H1 (cell line): Measurements from ENCODE around the gene PDCD6IP. TPM values are rescaled to one million over a fixed set of nuclear protein-coding genes. Genes with fewer than 3 reads are reported as not detected.
A peak's percentile ranks its signal among the peaks of the same experiment; 100 is the strongest.

Experiments
- CTCF ChIA-PET: fragments of 300-600 bp; sonication (Branson Sonifier 250); formaldehyde crosslinking; loops from one replicate; lab custom pipeline; 2021; ENCODE audit not compliant: partially characterized antibody; lab: Charles Lee
- POLR2A ChIA-PET: fragments of 300-600 bp; sonication (Branson Sonifier 250); formaldehyde crosslinking; loops from one replicate; lab custom pipeline; 2021; ENCODE audit warnings: inconsistent platforms; ENCODE audit not compliant: partially characterized antibody; lab: Charles Lee
- DNase-seq, 2 experiments: peaks; one replicate each; pipeline versions ENCODE4 v3.0.0 to v3.0.0-alpha.2; 2010 to 2022; ENCODE audit warnings: low spot score in 2 of 2, low read depth in 1 of 2, mixed read lengths in 1 of 2
- FAIRE-seq: peaks from 2 replicates; lab custom pipeline; 2011; peaks lifted over from hg19 to GRCh38; lab: Jason Lieb, UNC
- H2AFZ ChIP-seq: 2 replicates; pipeline ENCODE4 v1.8.1; 2012; ENCODE audit warnings: low read length, inconsistent platforms
- H2AK5ac ChIP-seq: 2 replicates; pipeline ENCODE4 v1.6.1; 2013; ENCODE audit warnings: low read depth, low read length
- H2BK120ac ChIP-seq: replicated peaks from 2 replicates; pipeline ENCODE3; 2013; ENCODE audit warnings: low read depth, low read length, inconsistent platforms
- H2BK12ac ChIP-seq: 2 replicates; pipeline ENCODE4 v1.6.1; 2013; ENCODE audit warnings: low read depth, low read length
- H2BK15ac ChIP-seq: 2 replicates; pipeline ENCODE4 v1.6.1; 2013; ENCODE audit warnings: low read length
- H2BK20ac ChIP-seq: 2 replicates; pipeline ENCODE4 v1.6.1; 2013; ENCODE audit warnings: low read length
- H2BK5ac ChIP-seq: 2 replicates; pipeline ENCODE4 v1.6.1; 2013; ENCODE audit warnings: low read depth, low read length
- H3K14ac ChIP-seq: 2 replicates; pipeline ENCODE4 v1.6.1; 2013; ENCODE audit warnings: inconsistent platforms; ENCODE audit not compliant: insufficient read length
- H3K18ac ChIP-seq: 2 replicates; pipeline ENCODE4 v1.6.1; 2013; ENCODE audit warnings: low read length; ENCODE audit errors: extremely low read depth
- H3K23ac ChIP-seq: 2 replicates; pipeline ENCODE4 v1.6.1; 2013; ENCODE audit warnings: inconsistent platforms; ENCODE audit not compliant: insufficient read length
- H3K23me2 ChIP-seq: 2 replicates; pipeline ENCODE4 v1.6.1; 2013; ENCODE audit warnings: low read depth, low read length
- H3K27ac ChIP-seq: 2 replicates; pipeline ENCODE4 v1.6.1; 2011; ENCODE audit warnings: low read depth, low read length, inconsistent platforms
- H3K27me3 ChIP-seq, 4 experiments: replicated peaks in 1 of 4; 1 replicate in 1 of 4; 2 replicates in 3 of 4; pipeline versions ENCODE4 v1.6.1 to v1.8.1; 2011 to 2013; ENCODE audit warnings: low read length in 3 of 4, mild to moderate bottlenecking in 3 of 4, inconsistent platforms in 2 of 4, mixed read lengths in 2 of 4, moderate library complexity in 1 of 4; ENCODE audit not compliant: control insufficient read depth in 3 of 4, insufficient read depth in 3 of 4; ENCODE audit errors: extremely low read depth in 1 of 4
- H3K36me3 ChIP-seq, 4 experiments: 2 replicates each; pipeline versions ENCODE4 v1.6.1 to v1.8.1; 2011 to 2013; ENCODE audit warnings: mild to moderate bottlenecking in 4 of 4, low read length in 3 of 4, moderate library complexity in 2 of 4, control low read depth in 1 of 4, inconsistent platforms in 1 of 4; ENCODE audit not compliant: insufficient read depth in 4 of 4, control insufficient read depth in 2 of 4
- H3K4ac ChIP-seq: replicated peaks from 2 replicates; pipeline ENCODE3; 2013; ENCODE audit warnings: low read length, low read depth, mixed read lengths, inconsistent platforms; ENCODE audit not compliant: insufficient read length
- H3K4me1 ChIP-seq, 4 experiments: replicated peaks in 1 of 4; 1 replicate in 1 of 4; 2 replicates in 3 of 4; pipeline versions ENCODE4 v1.6.1 to v1.8.1; 2011 to 2013; ENCODE audit warnings: low read length in 3 of 4, inconsistent platforms in 2 of 4, mixed read lengths in 1 of 4; ENCODE audit not compliant: insufficient read depth in 4 of 4, control insufficient read depth in 3 of 4
- H3K4me2 ChIP-seq, 2 experiments: 2 replicates each; pipeline versions ENCODE4 v1.6.1 to v1.8.1; 2011 to 2013; ENCODE audit warnings: low read depth in 2 of 2, low read length in 2 of 2, control low read depth in 1 of 2, inconsistent platforms in 1 of 2, mild to moderate bottlenecking in 1 of 2; ENCODE audit not compliant: insufficient read depth in 1 of 2
- H3K4me3 ChIP-seq, 4 experiments: fragments of 200-600, 300-600 bp in 1 of 4; sonication (generic), shearing (Covaris generic), sonication (Bioruptor Twin) in 1 of 4; 2 replicates each; pipeline versions ENCODE4 v1.5.1 to v1.8.1; 2011 to 2016; ENCODE audit warnings: low read length in 4 of 4, low read depth in 3 of 4, control low read depth in 2 of 4, inconsistent platforms in 2 of 4, mild to moderate bottlenecking in 2 of 4, mixed read lengths in 1 of 4, moderate library complexity in 1 of 4; ENCODE audit not compliant: insufficient read depth in 2 of 4; ENCODE audit errors: extremely low read depth in 1 of 4
- H3K56ac ChIP-seq: replicated peaks from 2 replicates; pipeline ENCODE3; 2013; ENCODE audit warnings: low read depth, mild to moderate bottlenecking, mixed read lengths, low read length, inconsistent platforms; ENCODE audit not compliant: insufficient read length
- H3K79me1 ChIP-seq: 2 replicates; pipeline ENCODE4 v1.6.1; 2013; ENCODE audit warnings: low read depth, low read length, control low read depth
- H3K79me2 ChIP-seq, 2 experiments: 2 replicates each; pipeline versions ENCODE4 v1.6.1 to v1.8.1; 2012 to 2013; ENCODE audit warnings: low read length in 2 of 2, mild to moderate bottlenecking in 2 of 2, inconsistent platforms in 1 of 2; ENCODE audit not compliant: insufficient read depth in 2 of 2, control insufficient read depth in 1 of 2
- H3K9ac ChIP-seq, 4 experiments: replicated peaks in 1 of 4; 1 replicate in 1 of 4; 2 replicates in 3 of 4; pipeline versions ENCODE4 v1.6.1 to v1.8.1; 2011 to 2013; ENCODE audit warnings: low read depth in 3 of 4, low read length in 3 of 4, control low read depth in 2 of 4, mild to moderate bottlenecking in 2 of 4, moderate library complexity in 2 of 4, inconsistent platforms in 1 of 4; ENCODE audit errors: extremely low read depth in 1 of 4
- H3K9me3 ChIP-seq, 2 experiments: 2 replicates each; pipeline versions ENCODE4 v1.6.1 to v1.8.1; 2012 to 2013; ENCODE audit warnings: mild to moderate bottlenecking in 2 of 2, moderate library complexity in 2 of 2, control low read depth in 1 of 2, inconsistent platforms in 1 of 2, low read depth in 1 of 2, low read length in 1 of 2, mixed read lengths in 1 of 2; ENCODE audit not compliant: insufficient read depth in 2 of 2
- H4K20me1 ChIP-seq, 2 experiments: replicated peaks in 1 of 2; 2 replicates each; pipeline versions ENCODE3 to v1.8.1; 2011 to 2013; ENCODE audit warnings: inconsistent platforms in 2 of 2, low read length in 2 of 2, mild to moderate bottlenecking in 1 of 2; ENCODE audit not compliant: insufficient read depth in 2 of 2, control insufficient read depth in 1 of 2
- H4K5ac ChIP-seq: 2 replicates; pipeline ENCODE4 v1.6.1; 2013; ENCODE audit warnings: low read length, low read depth, mixed read lengths, inconsistent platforms; ENCODE audit not compliant: insufficient read length
- H4K8ac ChIP-seq: 2 replicates; pipeline ENCODE4 v1.8.0; 2013; ENCODE audit warnings: mild to moderate bottlenecking, moderate library complexity, low read length, inconsistent platforms; ENCODE audit not compliant: insufficient read depth; ENCODE audit errors: extremely low read depth
- H4K91ac ChIP-seq: replicated peaks from 2 replicates; pipeline ENCODE3; 2013; ENCODE audit warnings: low read length, mixed read lengths, inconsistent platforms; ENCODE audit not compliant: insufficient read length
- CEBPB ChIP-seq: IDR thresholded peaks from 2 replicates; pipeline ENCODE4 v1.6.1; 2012; ENCODE audit warnings: low read depth, low read length
- POLR2AphosphoS5 ChIP-seq: IDR thresholded peaks from 2 replicates; pipeline ENCODE4 v1.6.1; 2011; ENCODE audit warnings: low read depth, low read length
- WGBS, 2 experiments: shearing (Covaris generic) in 1 of 2; methylation state at CpG; one replicate each; pipeline versions ENCODE4 v1.1.6 to v1.1.7; 2013 to 2015; ENCODE audit warnings: low lambda C conversion rate in 2 of 2, mixed read lengths in 2 of 2, inconsistent platforms in 1 of 2, low coverage in 1 of 2, missing lambda C conversion rate in 1 of 2; ENCODE audit not compliant: insufficient replicate concordance in 2 of 2, insufficient coverage in 1 of 2, insufficient read length in 1 of 2; ENCODE audit errors: extremely low coverage in 1 of 2, missing lambda C conversion rate in 1 of 2; 5-methylcytosine and 5-hydroxymethylcytosine counted together
- polyA plus RNA-seq, 7 experiments: library from polyadenylated mRNA; depleted of rRNA in 3 of 7; stranded (reverse) in 5 of 7; unstranded in 2 of 7; fragments of >200 nt in 5 of 7; fragments of 200-250 nt in 2 of 7; gene quantifications; 1 replicate in 5 of 7; 2 replicates in 1 of 7; 4 replicates in 1 of 7; pipeline versions ENCODE4 v1.2.1 to v1.2.3, GENCODE V29; 2011 to 2013; ENCODE audit warnings: missing spikeins in 2 of 7, mixed read lengths in 2 of 7
- total RNA-seq: library from RNA; stranded (reverse); fragmentation: NEBNext Ultra II Directional; extraction: Animal tissue kit (Norgen Biotek cat#: 25700); gene quantifications from 2 replicates; pipeline ENCODE4 v1.2.1, GENCODE V29; 2021

Gene PDCD6IP
- total and polyA plus RNA-seq, 2 of the 8 experiments (the other 6 are each of a cell fraction or from before 2014, with no cell fraction given), result 61.7 to 155 TPM

GRCh38 chr3:33821989-33822388 lies 23.6 kb downstream of the PDCD6IP start:
- no peak overlapping the region for H4K8ac ChIP-seq
- no peaks in the 10 kb centered on the region for H3K9me3 ChIP-seq
- H2AFZ ChIP-seq, result no peak overlapping the region
- no peak overlapping the region for H4K5ac ChIP-seq
- no peak overlapping the region for H3K23ac ChIP-seq
- no peak overlapping the region for H2BK120ac ChIP-seq
- ChIA-PET POLR2A (no interaction called here), CTCF (interaction anchor here (1.0 kb wide), 1 partner anchor 35 kb away, joined by 5 read pairs; no protein-coding TSS in a partner anchor)
- no peak overlapping the region for H3K4me2 ChIP-seq
- no peak overlapping the region for H2BK20ac ChIP-seq
- H3K4ac ChIP-seq, result no peak overlapping the region
- H2BK15ac ChIP-seq, result no peak overlapping the region
- H3K23me2 ChIP-seq, result no peaks in the 10 kb centered on the region
- H3K27ac ChIP-seq, result no peak overlapping the region
- peaks cover 0 to 20% (median 2%) of the 10 kb centered on the region in 4 experiments; a peak in 2 of 8 replicates for H3K36me3 ChIP-seq
- H3K79me1 ChIP-seq, result no peaks in the 10 kb centered on the region
- H2AK5ac ChIP-seq, result no peak overlapping the region
- FAIRE-seq, result no peak
- H4K20me1 ChIP-seq, result no peaks in the 10 kb centered on the region
- H3K14ac ChIP-seq, result no peak overlapping the region
- H3K4me1 ChIP-seq, result peaks cover 0 to 3% (median 0%) of the 10 kb centered on the region in 4 experiments; a peak in 1 of 7 replicates
- TF ChIP-seq CEBPB, result peak; percentile 20; the same call in 1 of the 2 replicates
- no peak for TF ChIP-seq POLR2AphosphoS5
- H2BK12ac ChIP-seq, result no peak overlapping the region
- no peaks in the 10 kb centered on the region for H3K27me3 ChIP-seq
- H3K9ac ChIP-seq, result no peak overlapping the region
- H4K91ac ChIP-seq, result no peak overlapping the region
- WGBS, 2 experiments, result 92% methylated on average over 4 of the region's 4 CpGs; no CpG with 5 or more reads in 1 of the 2 experiments
- no peak for DNase-seq
- no peak overlapping the region for H3K18ac ChIP-seq
- no peak overlapping the region for H2BK5ac ChIP-seq
- no peak overlapping the region for H3K56ac ChIP-seq
- H3K79me2 ChIP-seq, result peaks cover 0 to 10% of the 10 kb centered on the region in 2 experiments; a peak in 1 of 4 replicates
- H3K4me3 ChIP-seq, result no peak overlapping the region
